ENCODE measurements around the gene SLC9A9. TPM values are rescaled to one million over a fixed set of nuclear protein-coding genes. Genes with fewer than 3 reads are reported as not detected.

The SLC9A9 gene
- total and polyA plus RNA-seq, 10 of the 15 experiments (the other 5 are each of a cell fraction or from before 2014, with no cell fraction given) = 3.5 to 14.2 (median 9.3) TPM

DNA sequence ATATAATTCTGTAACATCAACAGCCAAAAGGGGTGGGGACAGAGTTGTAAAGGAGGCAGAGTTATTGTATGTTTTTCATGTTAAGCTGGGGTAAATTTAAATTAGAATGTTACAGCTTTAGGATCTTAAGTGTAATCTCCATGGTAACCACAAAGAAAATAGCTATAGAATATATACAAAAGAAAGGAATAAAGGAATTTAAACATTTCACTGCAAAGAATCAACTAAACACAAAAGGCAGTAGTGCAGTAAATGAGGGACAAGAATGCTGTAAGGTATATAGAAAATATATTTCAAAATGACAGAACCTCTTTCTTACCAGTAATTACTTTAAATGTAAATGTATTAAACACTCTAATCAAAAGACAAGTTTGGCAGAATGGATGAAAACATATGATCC is 361.7 kb downstream of the SLC9A9 start:
- H3K4me3 ChIP-seq = no peak overlapping the region
- POLR2A ChIA-PET = no interaction called here
- intact Hi-C loops (cut with micrococcal nuclease; ENCODE audit: unreplicated experiment) (no loop called here), in situ Hi-C loops (cut with MboI) (no loop called here)
- H3K27ac ChIP-seq (ENCODE audit: control insufficient read depth, insufficient read depth) = no peak overlapping the region
- no peak overlapping the region for H3K4me2 ChIP-seq (ENCODE audit: control insufficient read depth, insufficient read depth)
- no peaks in the 10 kb centered on the region for H3K79me2 ChIP-seq (ENCODE audit: control insufficient read depth, insufficient read depth, low read length)
- CTCF ChIA-PET = interaction anchor here (1.0 kb wide), 1 partner anchor 657 kb away, joined by 3 read pairs; no protein-coding TSS in a partner anchor
- no peaks in the 10 kb centered on the region for H3K27me3 ChIP-seq (replicated peaks in 1 of 2; ENCODE audit: control insufficient read depth in 2 of 2, insufficient read depth in 2 of 2, low read length in 1 of 2)
- peaks cover 4% of the 10 kb centered on the region; the same call in 1 of the 2 replicates for H3K4me1 ChIP-seq (ENCODE audit: control insufficient read depth, insufficient read depth, low read length)
- H2AFZ ChIP-seq (ENCODE audit: control insufficient read depth, low read depth, low read length) = no peak overlapping the region
- SMC1A ChIA-PET (ENCODE audit: uncharacterized antibody, unreplicated experiment) = no interaction called here
- no peak for FAIRE-seq
- BruUV-seq (replicated peaks) = no TSS peak
- no peak overlapping the region for H3K9ac ChIP-seq (ENCODE audit: control insufficient read depth, insufficient read depth, low read length)
- H3K9me3 ChIP-seq (replicated peaks; ENCODE audit: control insufficient read depth, insufficient read depth, low read length) = no peaks in the 10 kb centered on the region; the same call in 2 of the 3 replicates
- H4K20me1 ChIP-seq (ENCODE audit: control insufficient read depth, insufficient read depth) = no peaks in the 10 kb centered on the region
- RAD21 ChIA-PET (ENCODE audit: unreplicated experiment) = no interaction called here
- no peak for ATAC-seq
- H3K36me3 ChIP-seq (ENCODE audit: control insufficient read depth in 2 of 2, insufficient read depth in 2 of 2, low read length in 1 of 2) = no peaks in the 10 kb centered on the region
- DNase-seq (ENCODE audit: low read depth, low spot score) = no peak
- no peak for TF ChIP-seq ZNF274 (IDR thresholded peaks at IDR 0.05; ENCODE audit: insufficient read depth, insufficient read length)
- TF ChIP-seq NR2C2 (IDR thresholded peaks at IDR 0.05; ENCODE audit: borderline replicate concordance, control insufficient read depth, insufficient read length, low read depth) = no peak
- TF ChIP-seq, protein P1, sequence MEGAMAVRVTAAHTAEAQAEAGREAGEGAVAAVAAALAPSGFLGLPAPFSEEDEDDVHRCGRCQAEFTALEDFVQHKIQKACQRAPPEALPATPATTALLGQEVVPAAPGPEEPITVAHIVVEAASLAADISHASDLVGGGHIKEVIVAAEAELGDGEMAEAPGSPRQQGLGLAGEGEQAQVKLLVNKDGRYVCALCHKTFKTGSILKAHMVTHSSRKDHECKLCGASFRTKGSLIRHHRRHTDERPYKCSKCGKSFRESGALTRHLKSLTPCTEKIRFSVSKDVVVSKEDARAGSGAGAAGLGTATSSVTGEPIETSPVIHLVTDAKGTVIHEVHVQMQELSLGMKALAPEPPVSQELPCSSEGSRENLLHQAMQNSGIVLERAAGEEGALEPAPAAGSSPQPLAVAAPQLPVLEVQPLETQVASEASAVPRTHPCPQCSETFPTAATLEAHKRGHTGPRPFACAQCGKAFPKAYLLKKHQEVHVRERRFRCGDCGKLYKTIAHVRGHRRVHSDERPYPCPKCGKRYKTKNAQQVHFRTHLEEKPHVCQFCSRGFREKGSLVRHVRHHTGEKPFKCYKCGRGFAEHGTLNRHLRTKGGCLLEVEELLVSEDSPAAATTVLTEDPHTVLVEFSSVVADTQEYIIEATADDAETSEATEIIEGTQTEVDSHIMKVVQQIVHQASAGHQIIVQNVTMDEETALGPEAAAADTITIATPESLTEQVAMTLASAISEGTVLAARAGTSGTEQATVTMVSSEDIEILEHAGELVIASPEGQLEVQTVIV (IDR thresholded peaks at IDR 0.05; ENCODE audit: borderline replicate concordance, partially characterized antibody) = no peak
- no peak for TF ChIP-seq JUNB (IDR thresholded peaks at IDR 0.05)
- TF ChIP-seq SP1 (IDR thresholded peaks at IDR 0.05; ENCODE audit: low read depth, low read length) = no peak
- TF ChIP-seq, protein P2, sequence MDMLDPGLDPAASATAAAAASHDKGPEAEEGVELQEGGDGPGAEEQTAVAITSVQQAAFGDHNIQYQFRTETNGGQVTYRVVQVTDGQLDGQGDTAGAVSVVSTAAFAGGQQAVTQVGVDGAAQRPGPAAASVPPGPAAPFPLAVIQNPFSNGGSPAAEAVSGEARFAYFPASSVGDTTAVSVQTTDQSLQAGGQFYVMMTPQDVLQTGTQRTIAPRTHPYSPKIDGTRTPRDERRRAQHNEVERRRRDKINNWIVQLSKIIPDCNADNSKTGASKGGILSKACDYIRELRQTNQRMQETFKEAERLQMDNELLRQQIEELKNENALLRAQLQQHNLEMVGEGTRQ (IDR thresholded peaks at IDR 0.05; ENCODE audit: borderline replicate concordance, low read depth, low read length) = no peak
- TF ChIP-seq MTA3 (IDR thresholded peaks at IDR 0.05; ENCODE audit: borderline replicate concordance, low read length) = no peak
- no peak for TF ChIP-seq NR2F1 (conservative IDR thresholded peaks at IDR 0.05)
- TF ChIP-seq, protein P3, sequence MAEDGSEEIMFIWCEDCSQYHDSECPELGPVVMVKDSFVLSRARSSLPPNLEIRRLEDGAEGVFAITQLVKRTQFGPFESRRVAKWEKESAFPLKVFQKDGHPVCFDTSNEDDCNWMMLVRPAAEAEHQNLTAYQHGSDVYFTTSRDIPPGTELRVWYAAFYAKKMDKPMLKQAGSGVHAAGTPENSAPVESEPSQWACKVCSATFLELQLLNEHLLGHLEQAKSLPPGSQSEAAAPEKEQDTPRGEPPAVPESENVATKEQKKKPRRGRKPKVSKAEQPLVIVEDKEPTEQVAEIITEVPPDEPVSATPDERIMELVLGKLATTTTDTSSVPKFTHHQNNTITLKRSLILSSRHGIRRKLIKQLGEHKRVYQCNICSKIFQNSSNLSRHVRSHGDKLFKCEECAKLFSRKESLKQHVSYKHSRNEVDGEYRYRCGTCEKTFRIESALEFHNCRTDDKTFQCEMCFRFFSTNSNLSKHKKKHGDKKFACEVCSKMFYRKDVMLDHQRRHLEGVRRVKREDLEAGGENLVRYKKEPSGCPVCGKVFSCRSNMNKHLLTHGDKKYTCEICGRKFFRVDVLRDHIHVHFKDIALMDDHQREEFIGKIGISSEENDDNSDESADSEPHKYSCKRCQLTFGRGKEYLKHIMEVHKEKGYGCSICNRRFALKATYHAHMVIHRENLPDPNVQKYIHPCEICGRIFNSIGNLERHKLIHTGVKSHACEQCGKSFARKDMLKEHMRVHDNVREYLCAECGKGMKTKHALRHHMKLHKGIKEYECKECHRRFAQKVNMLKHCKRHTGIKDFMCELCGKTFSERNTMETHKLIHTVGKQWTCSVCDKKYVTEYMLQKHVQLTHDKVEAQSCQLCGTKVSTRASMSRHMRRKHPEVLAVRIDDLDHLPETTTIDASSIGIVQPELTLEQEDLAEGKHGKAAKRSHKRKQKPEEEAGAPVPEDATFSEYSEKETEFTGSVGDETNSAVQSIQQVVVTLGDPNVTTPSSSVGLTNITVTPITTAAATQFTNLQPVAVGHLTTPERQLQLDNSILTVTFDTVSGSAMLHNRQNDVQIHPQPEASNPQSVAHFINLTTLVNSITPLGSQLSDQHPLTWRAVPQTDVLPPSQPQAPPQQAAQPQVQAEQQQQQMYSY (CRISPR knock-in tag; IDR thresholded peaks at IDR 0.05) = no peak
- no peak for TF ChIP-seq ZBTB40 (IDR thresholded peaks at IDR 0.05; ENCODE audit: borderline replicate concordance)
- TF ChIP-seq CHD2 (IDR thresholded peaks at IDR 0.05; ENCODE audit: borderline replicate concordance, low read depth, low read length) = no peak
- no peak for TF ChIP-seq CEBPB (IDR thresholded peaks at IDR 0.05; ENCODE audit: borderline replicate concordance in 1 of 2, low read depth in 2 of 2, low read length in 2 of 2)
- no peak for TF ChIP-seq KDM1A (IDR thresholded peaks at IDR 0.05; ENCODE audit: borderline replicate concordance)
- no peak for TF ChIP-seq NFIC (IDR thresholded peaks at IDR 0.05; ENCODE audit: low read depth, low read length)
- TF ChIP-seq HCFC1 (IDR thresholded peaks at IDR 0.05; ENCODE audit: low read length) = no peak
